ACC112 (cell line): ENCODE data around the gene TEX19.

Experiments used
- H2AFZ ChIP-seq: fragments of 200-600 bp; sonication (generic); one replicate; pipeline ENCODE4 v1.6.0; 2017; ENCODE audit warnings: antibody characterized with exemption, low read length; ENCODE audit not compliant: unreplicated experiment
- H3K27ac ChIP-seq: fragments of 200-600 bp; sonication (generic); 2 replicates; pipeline ENCODE4 v1.5.1; 2014; ENCODE audit warnings: low read depth, mild to moderate bottlenecking, antibody characterized with exemption, low read length, moderate library complexity
- H3K27me3 ChIP-seq: fragments of 200-600 bp; sonication (generic); 2 replicates; pipeline ENCODE4 v1.6.1; 2014; ENCODE audit warnings: mild to moderate bottlenecking, antibody characterized with exemption, low read length, moderate library complexity, mixed read lengths; ENCODE audit not compliant: insufficient read depth
- H3K36me3 ChIP-seq: fragments of 200-600 bp; sonication (generic); 2 replicates; pipeline ENCODE4 v1.6.1; 2016; ENCODE audit warnings: mild to moderate bottlenecking, antibody characterized with exemption, low read length, moderate library complexity, mixed read lengths; ENCODE audit not compliant: insufficient read depth
- H3K4me1 ChIP-seq: fragments of 200-600 bp; sonication (generic); one replicate; pipeline ENCODE4 v1.6.1; 2016; ENCODE audit warnings: low read length, mixed read lengths; ENCODE audit not compliant: insufficient read depth, unreplicated experiment, control insufficient read depth
- H3K4me3 ChIP-seq: fragments of 200-600 bp; sonication (generic); 2 replicates; pipeline ENCODE4 v1.5.1; 2014; ENCODE audit warnings: mild to moderate bottlenecking, low read depth, low read length
- H3K79me2 ChIP-seq: fragments of 200-600 bp; sonication (generic); one replicate; pipeline ENCODE4 v1.6.0; 2016; ENCODE audit warnings: low read length; ENCODE audit not compliant: control insufficient read depth, unreplicated experiment, insufficient read depth

Gene TEX19

GRCh38 chr17:82396601-82397435, 37.8 kb downstream of the TEX19 start:
- H3K27me3 ChIP-seq, result no peaks in the 10 kb centered on the region
- H2AFZ ChIP-seq, result no peak overlapping the region
- no peaks in the 10 kb centered on the region for H3K79me2 ChIP-seq
- H3K4me1 ChIP-seq, result peaks cover 38% of the 10 kb centered on the region
- peak overlapping the region; percentile 36; the same call in 1 of the 2 replicates for H3K4me3 ChIP-seq
- no peaks in the 10 kb centered on the region for H3K36me3 ChIP-seq
- H3K27ac ChIP-seq, result peak overlapping the region; percentile 97

GRCh38 chr17:82397449-82398335, 38.6 kb downstream of the TEX19 start:
- no peaks in the 10 kb centered on the region for H3K36me3 ChIP-seq
- peaks cover 38% of the 10 kb centered on the region for H3K4me1 ChIP-seq
- peak overlapping the region; percentile 97 for H3K27ac ChIP-seq
- H3K27me3 ChIP-seq, result no peaks in the 10 kb centered on the region
- H2AFZ ChIP-seq, result no peak overlapping the region
- H3K4me3 ChIP-seq, result no peak overlapping the region
- H3K79me2 ChIP-seq, result no peaks in the 10 kb centered on the region

GRCh38 chr17:82399041-82399441, 40.0 kb downstream of the TEX19 start:
- Histone ChIP-seq H3K4me1 (peaks cover 38% of the 10 kb centered on the region), H3K27ac (peak overlapping the region; percentile 40; the same call in 1 of the 2 replicates), H3K4me3 (no peak overlapping the region), H3K79me2 (no peaks in the 10 kb centered on the region), H3K36me3 (no peaks in the 10 kb centered on the region), H2AFZ (no peak overlapping the region), H3K27me3 (no peaks in the 10 kb centered on the region)

GRCh38 chr17:82399601-82400101, 40.6 kb downstream of the TEX19 start:
- peaks cover 38% of the 10 kb centered on the region for H3K4me1 ChIP-seq
- H3K36me3 ChIP-seq, result no peaks in the 10 kb centered on the region
- no peak overlapping the region for H3K4me3 ChIP-seq
- H3K27me3 ChIP-seq, result no peaks in the 10 kb centered on the region
- H3K27ac ChIP-seq, result peak overlapping the region; percentile 40; the same call in 1 of the 2 replicates
- no peak overlapping the region for H2AFZ ChIP-seq
- H3K79me2 ChIP-seq, result no peaks in the 10 kb centered on the region

GRCh38 chr17:82400206-82400605, 41.2 kb downstream of the TEX19 start:
- H3K27ac ChIP-seq, result no peak overlapping the region
- no peak overlapping the region for H3K4me3 ChIP-seq
- H3K36me3 ChIP-seq, result no peaks in the 10 kb centered on the region
- no peaks in the 10 kb centered on the region for H3K27me3 ChIP-seq
- H3K79me2 ChIP-seq, result no peaks in the 10 kb centered on the region
- peaks cover 38% of the 10 kb centered on the region for H3K4me1 ChIP-seq
- H2AFZ ChIP-seq, result no peak overlapping the region

- no peaks in the 10 kb centered on the region for H3K27me3 ChIP-seq
- peaks cover 36% of the 10 kb centered on the region for H3K4me1 ChIP-seq
- H3K27ac ChIP-seq, result no peak overlapping the region
- H3K4me3 ChIP-seq, result no peak overlapping the region
- no peak overlapping the region for H2AFZ ChIP-seq
- H3K36me3 ChIP-seq, result no peaks in the 10 kb centered on the region
- H3K79me2 ChIP-seq, result no peaks in the 10 kb centered on the region
Measured at GRCh38 chr17:82400830-82401229, 41.8 kb downstream of the TEX19 start.

- no peak overlapping the region for H2AFZ ChIP-seq
- H3K79me2 ChIP-seq, result no peaks in the 10 kb centered on the region
- no peaks in the 10 kb centered on the region for H3K27me3 ChIP-seq
- H3K27ac ChIP-seq, result no peak overlapping the region
- H3K36me3 ChIP-seq, result no peaks in the 10 kb centered on the region
- no peak overlapping the region for H3K4me3 ChIP-seq
- peaks cover 23% of the 10 kb centered on the region for H3K4me1 ChIP-seq
Measured at GRCh38 chr17:82402865-82403264, 43.8 kb downstream of the TEX19 start.

- H2AFZ ChIP-seq, result no peak overlapping the region
- H3K27me3 ChIP-seq, result no peaks in the 10 kb centered on the region
- peaks cover 16% of the 10 kb centered on the region for H3K4me1 ChIP-seq
- H3K4me3 ChIP-seq, result no peak overlapping the region
- H3K27ac ChIP-seq, result no peak overlapping the region
- H3K36me3 ChIP-seq, result no peaks in the 10 kb centered on the region
- no peaks in the 10 kb centered on the region for H3K79me2 ChIP-seq
Measured at GRCh38 chr17:82403662-82404660, 44.9 kb downstream of the TEX19 start.

GRCh38 chr17:82405051-82405450, 46.0 kb downstream of the TEX19 start:
- Histone ChIP-seq H2AFZ (no peak overlapping the region), H3K27me3 (no peaks in the 10 kb centered on the region), H3K36me3 (no peaks in the 10 kb centered on the region), H3K4me1 (peaks cover 6% of the 10 kb centered on the region), H3K4me3 (no peak overlapping the region), H3K27ac (no peak overlapping the region), H3K79me2 (no peaks in the 10 kb centered on the region)
